WTC11 (cell line): ENCODE data around the gene EHBP1. TPM values are rescaled to one million over a fixed set of nuclear protein-coding genes. Genes with fewer than 3 reads are reported as not detected.

Experiments
- ATAC-seq: fragments of 200-7000 bp; cut with Tn5 transposase; 2 replicates; pipeline ENCODE4 v1.10.0; 2021; ENCODE audit warnings: mild to moderate bottlenecking, moderate library complexity
- CTCF ChIA-PET: fragments of 300-600 bp; sonication (Branson Sonifier 250); formaldehyde crosslinking; loops from one replicate; lab custom pipeline; 2021; ENCODE audit warnings: antibody characterized with exemption; lab: Charles Lee
- POLR2A ChIA-PET: fragments of 350-600 bp; sonication (Branson Sonifier 250); formaldehyde crosslinking; loops from one replicate; lab custom pipeline; 2021; ENCODE audit warnings: antibody characterized with exemption; lab: Charles Lee
- DNase-seq: peaks from one replicate; pipeline ENCODE4 v3.0.0; 2021; ENCODE audit warnings: low spot score
- H3K27ac Mint-ChIP-seq: 2 replicates; pipeline ENCODE4 v1.8.0; 2021; ENCODE audit warnings: mixed read lengths
- H3K27me3 Mint-ChIP-seq: 2 replicates; pipeline ENCODE4 v1.8.0; 2021; ENCODE audit warnings: low read depth, mild to moderate bottlenecking, moderate library complexity, mixed read lengths
- H3K36me3 Mint-ChIP-seq: 2 replicates; pipeline ENCODE4 v1.8.0; 2021; ENCODE audit warnings: mixed read lengths
- H3K4me1 Mint-ChIP-seq: 2 replicates; pipeline ENCODE4 v1.8.0; 2022; ENCODE audit warnings: mixed read lengths
- H3K4me3 Mint-ChIP-seq: 2 replicates; pipeline ENCODE4 v1.8.0; 2021; ENCODE audit warnings: mild to moderate bottlenecking, moderate library complexity, mixed read lengths
- H3K9me3 Mint-ChIP-seq: 2 replicates; pipeline ENCODE4 v1.8.0; 2021; ENCODE audit warnings: mixed read lengths
- FOXK1 ChIP-seq: sonication (generic); formaldehyde crosslinking; IDR thresholded peaks from 2 replicates; pipeline ENCODE4 v1.8.0; 2022; ENCODE audit warnings: mild to moderate bottlenecking, moderate library complexity, missing genetic modification reagents
- GABPB1 ChIP-seq: sonication (generic); formaldehyde crosslinking; IDR thresholded peaks from 2 replicates; pipeline ENCODE4 v1.8.1; 2023; ENCODE audit warnings: mild to moderate bottlenecking, missing genetic modification reagents
- IRF1 ChIP-seq: sonication (generic); formaldehyde crosslinking; IDR thresholded peaks from 2 replicates; pipeline ENCODE4 v1.8.0; 2023; ENCODE audit warnings: missing genetic modification reagents
- PRDM15 ChIP-seq: sonication (generic); formaldehyde crosslinking; IDR thresholded peaks from 2 replicates; pipeline ENCODE4 v1.8.0; 2022; ENCODE audit warnings: missing genetic modification reagents
- SMAD3 ChIP-seq: sonication (generic); formaldehyde crosslinking; IDR thresholded peaks from 2 replicates; pipeline ENCODE4 v1.8.0; 2022; ENCODE audit warnings: missing genetic modification reagents, mild to moderate bottlenecking, borderline replicate concordance
- TCF7 ChIP-seq: sonication (generic); formaldehyde crosslinking; IDR thresholded peaks from 2 replicates; pipeline ENCODE4 v1.8.0; 2022; ENCODE audit warnings: mild to moderate bottlenecking, low read depth, missing genetic modification reagents, moderate library complexity
- ZMAT4 ChIP-seq: fragments of 250-450 bp; sonication (Bioruptor Pico); IDR thresholded peaks from 2 replicates; pipeline ENCODE4 v1.9.0; 2021; ENCODE audit warnings: mild to moderate bottlenecking
- ZNF281 ChIP-seq: sonication (generic); formaldehyde crosslinking; IDR thresholded peaks from 2 replicates; pipeline ENCODE4 v1.8.0; 2023; ENCODE audit warnings: mild to moderate bottlenecking, missing genetic modification reagents
- ZNF423 ChIP-seq: fragments of 250-450 bp; sonication (Bioruptor Pico); IDR thresholded peaks from 2 replicates; pipeline ENCODE4 v2.1.2; 2022; ENCODE audit warnings: mild to moderate bottlenecking, moderate library complexity
- ZNF425 ChIP-seq: fragments of 250-450 bp; sonication (Bioruptor Pico); conservative IDR thresholded peaks from 2 replicates; pipeline ENCODE4 v1.9.0; 2021; ENCODE audit warnings: mild to moderate bottlenecking
- total RNA-seq: library from RNA; stranded (reverse); gene quantifications from 3 replicates; pipeline ENCODE4 v1.2.3, GENCODE V29; 2021
- TF ChIP-seq, protein P1 (sequence below): sonication (generic); formaldehyde crosslinking; IDR thresholded peaks from 2 replicates; pipeline ENCODE4 v1.8.1; 2023; ENCODE audit warnings: mild to moderate bottlenecking, missing genetic modification reagents, borderline replicate concordance
- TF ChIP-seq, protein P2 (sequence below): sonication (generic); formaldehyde crosslinking; IDR thresholded peaks from 2 replicates; pipeline ENCODE4 v1.8.0; 2022; ENCODE audit warnings: mild to moderate bottlenecking, missing genetic modification reagents
- TF ChIP-seq, protein P3 (sequence below): sonication (generic); formaldehyde crosslinking; conservative IDR thresholded peaks from 2 replicates; pipeline ENCODE4 v1.8.1; 2022; ENCODE audit warnings: mild to moderate bottlenecking, missing genetic modification reagents
- TF ChIP-seq, protein P4 (sequence below): sonication (generic); formaldehyde crosslinking; IDR thresholded peaks from 2 replicates; pipeline ENCODE4 v1.8.0; 2023; ENCODE audit warnings: missing genetic modification reagents, mild to moderate bottlenecking, borderline replicate concordance

The EHBP1 gene
- total RNA-seq, 1 experiment from 2014 or later = 36.4 TPM

DNA sequence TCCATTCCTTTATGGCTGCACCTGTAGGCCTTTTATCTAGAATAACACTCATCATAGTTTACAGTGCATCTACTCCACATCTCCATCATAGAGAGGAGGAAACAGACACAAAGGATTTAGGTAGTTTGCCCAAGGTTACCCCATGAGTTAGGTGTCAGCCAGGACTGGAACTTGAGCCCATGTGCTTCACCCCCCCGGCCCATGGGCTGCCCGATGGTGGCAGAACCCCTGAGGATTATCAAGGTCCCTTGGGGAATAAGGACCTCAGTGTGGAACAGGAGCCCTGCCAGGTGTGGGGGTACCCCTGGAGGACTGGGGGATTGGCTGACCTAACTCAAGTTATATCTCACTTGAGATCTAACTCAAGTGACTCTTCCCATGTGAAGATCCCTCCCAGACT, 198.8 kb downstream of the EHBP1 start:
- Mint-ChIP-seq H3K27ac (no peak overlapping the region), H3K9me3 (no peaks in the 10 kb centered on the region), H3K36me3 (no peaks in the 10 kb centered on the region)
- ATAC-seq = no peak
- TF ChIP-seq FOXK1 (no peak), TCF7 (CRISPR knock-in tag) (no peak), ZNF425 (CRISPR knock-in tag) (no peak), IRF1 (no peak), PRDM15 (CRISPR knock-in tag) (no peak), GABPB1 (CRISPR knock-in tag) (no peak), SMAD3 (CRISPR knock-in tag) (no peak), ZMAT4 (CRISPR knock-in tag) (no peak), ZNF423 (CRISPR knock-in tag) (no peak)
- TF ChIP-seq, protein P1, sequence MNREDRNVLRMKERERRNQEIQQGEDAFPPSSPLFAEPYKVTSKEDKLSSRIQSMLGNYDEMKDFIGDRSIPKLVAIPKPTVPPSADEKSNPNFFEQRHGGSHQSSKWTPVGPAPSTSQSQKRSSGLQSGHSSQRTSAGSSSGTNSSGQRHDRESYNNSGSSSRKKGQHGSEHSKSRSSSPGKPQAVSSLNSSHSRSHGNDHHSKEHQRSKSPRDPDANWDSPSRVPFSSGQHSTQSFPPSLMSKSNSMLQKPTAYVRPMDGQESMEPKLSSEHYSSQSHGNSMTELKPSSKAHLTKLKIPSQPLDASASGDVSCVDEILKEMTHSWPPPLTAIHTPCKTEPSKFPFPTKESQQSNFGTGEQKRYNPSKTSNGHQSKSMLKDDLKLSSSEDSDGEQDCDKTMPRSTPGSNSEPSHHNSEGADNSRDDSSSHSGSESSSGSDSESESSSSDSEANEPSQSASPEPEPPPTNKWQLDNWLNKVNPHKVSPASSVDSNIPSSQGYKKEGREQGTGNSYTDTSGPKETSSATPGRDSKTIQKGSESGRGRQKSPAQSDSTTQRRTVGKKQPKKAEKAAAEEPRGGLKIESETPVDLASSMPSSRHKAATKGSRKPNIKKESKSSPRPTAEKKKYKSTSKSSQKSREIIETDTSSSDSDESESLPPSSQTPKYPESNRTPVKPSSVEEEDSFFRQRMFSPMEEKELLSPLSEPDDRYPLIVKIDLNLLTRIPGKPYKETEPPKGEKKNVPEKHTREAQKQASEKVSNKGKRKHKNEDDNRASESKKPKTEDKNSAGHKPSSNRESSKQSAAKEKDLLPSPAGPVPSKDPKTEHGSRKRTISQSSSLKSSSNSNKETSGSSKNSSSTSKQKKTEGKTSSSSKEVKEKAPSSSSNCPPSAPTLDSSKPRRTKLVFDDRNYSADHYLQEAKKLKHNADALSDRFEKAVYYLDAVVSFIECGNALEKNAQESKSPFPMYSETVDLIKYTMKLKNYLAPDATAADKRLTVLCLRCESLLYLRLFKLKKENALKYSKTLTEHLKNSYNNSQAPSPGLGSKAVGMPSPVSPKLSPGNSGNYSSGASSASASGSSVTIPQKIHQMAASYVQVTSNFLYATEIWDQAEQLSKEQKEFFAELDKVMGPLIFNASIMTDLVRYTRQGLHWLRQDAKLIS (CRISPR knock-in tag) = no peak
- TF ChIP-seq, protein P2, sequence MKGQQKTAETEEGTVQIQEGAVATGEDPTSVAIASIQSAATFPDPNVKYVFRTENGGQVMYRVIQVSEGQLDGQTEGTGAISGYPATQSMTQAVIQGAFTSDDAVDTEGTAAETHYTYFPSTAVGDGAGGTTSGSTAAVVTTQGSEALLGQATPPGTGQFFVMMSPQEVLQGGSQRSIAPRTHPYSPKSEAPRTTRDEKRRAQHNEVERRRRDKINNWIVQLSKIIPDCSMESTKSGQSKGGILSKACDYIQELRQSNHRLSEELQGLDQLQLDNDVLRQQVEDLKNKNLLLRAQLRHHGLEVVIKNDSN = no peak
- TF ChIP-seq, protein P3, sequence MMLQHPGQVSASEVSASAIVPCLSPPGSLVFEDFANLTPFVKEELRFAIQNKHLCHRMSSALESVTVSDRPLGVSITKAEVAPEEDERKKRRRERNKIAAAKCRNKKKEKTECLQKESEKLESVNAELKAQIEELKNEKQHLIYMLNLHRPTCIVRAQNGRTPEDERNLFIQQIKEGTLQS (CRISPR knock-in tag) = no peak
- TF ChIP-seq, all 79 proteins: peak for 0
- Mint-ChIP-seq H3K4me3 (no peak overlapping the region), H3K27me3 (no peaks in the 10 kb centered on the region), H3K4me1 (no peaks in the 10 kb centered on the region)
- POLR2A ChIA-PET = no interaction called here
- no peak for DNase-seq
- CTCF ChIA-PET = no interaction called here

DNA sequence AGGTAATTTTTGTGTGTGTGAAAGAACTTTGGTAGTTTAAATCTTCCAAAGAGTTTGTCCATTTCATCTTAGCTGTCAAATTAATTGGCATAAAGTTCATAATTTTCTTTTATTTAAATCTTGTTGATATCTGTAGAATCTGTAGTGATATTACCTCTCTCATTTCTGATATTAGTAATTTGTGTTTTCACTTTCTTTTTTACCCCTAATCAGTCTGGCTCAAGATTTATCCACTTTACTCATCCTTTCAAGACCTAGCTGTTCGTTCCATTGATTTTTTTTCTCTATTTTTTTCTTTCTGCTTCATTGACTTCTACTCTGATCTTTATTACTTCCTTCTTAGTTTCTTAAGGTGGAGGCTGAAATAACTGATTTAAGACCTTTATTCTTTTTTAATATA, 202.6 kb downstream of the EHBP1 start:
- no peaks in the 10 kb centered on the region for H3K4me1 Mint-ChIP-seq
- H3K36me3 Mint-ChIP-seq = no peaks in the 10 kb centered on the region
- H3K27me3 Mint-ChIP-seq = no peaks in the 10 kb centered on the region
- H3K27ac Mint-ChIP-seq = no peak overlapping the region
- no peak for ATAC-seq
- no peak for DNase-seq
- ChIA-PET CTCF (no interaction called here), POLR2A (interaction anchor here (0.6 kb wide), 1 partner anchor 123 kb away, joined by 8 read pairs; no protein-coding TSS in a partner anchor)
- H3K9me3 Mint-ChIP-seq = no peaks in the 10 kb centered on the region
- no peak overlapping the region for H3K4me3 Mint-ChIP-seq
- TF ChIP-seq ZNF281 (CRISPR knock-in tag) = no peak
- TF ChIP-seq, protein P4, sequence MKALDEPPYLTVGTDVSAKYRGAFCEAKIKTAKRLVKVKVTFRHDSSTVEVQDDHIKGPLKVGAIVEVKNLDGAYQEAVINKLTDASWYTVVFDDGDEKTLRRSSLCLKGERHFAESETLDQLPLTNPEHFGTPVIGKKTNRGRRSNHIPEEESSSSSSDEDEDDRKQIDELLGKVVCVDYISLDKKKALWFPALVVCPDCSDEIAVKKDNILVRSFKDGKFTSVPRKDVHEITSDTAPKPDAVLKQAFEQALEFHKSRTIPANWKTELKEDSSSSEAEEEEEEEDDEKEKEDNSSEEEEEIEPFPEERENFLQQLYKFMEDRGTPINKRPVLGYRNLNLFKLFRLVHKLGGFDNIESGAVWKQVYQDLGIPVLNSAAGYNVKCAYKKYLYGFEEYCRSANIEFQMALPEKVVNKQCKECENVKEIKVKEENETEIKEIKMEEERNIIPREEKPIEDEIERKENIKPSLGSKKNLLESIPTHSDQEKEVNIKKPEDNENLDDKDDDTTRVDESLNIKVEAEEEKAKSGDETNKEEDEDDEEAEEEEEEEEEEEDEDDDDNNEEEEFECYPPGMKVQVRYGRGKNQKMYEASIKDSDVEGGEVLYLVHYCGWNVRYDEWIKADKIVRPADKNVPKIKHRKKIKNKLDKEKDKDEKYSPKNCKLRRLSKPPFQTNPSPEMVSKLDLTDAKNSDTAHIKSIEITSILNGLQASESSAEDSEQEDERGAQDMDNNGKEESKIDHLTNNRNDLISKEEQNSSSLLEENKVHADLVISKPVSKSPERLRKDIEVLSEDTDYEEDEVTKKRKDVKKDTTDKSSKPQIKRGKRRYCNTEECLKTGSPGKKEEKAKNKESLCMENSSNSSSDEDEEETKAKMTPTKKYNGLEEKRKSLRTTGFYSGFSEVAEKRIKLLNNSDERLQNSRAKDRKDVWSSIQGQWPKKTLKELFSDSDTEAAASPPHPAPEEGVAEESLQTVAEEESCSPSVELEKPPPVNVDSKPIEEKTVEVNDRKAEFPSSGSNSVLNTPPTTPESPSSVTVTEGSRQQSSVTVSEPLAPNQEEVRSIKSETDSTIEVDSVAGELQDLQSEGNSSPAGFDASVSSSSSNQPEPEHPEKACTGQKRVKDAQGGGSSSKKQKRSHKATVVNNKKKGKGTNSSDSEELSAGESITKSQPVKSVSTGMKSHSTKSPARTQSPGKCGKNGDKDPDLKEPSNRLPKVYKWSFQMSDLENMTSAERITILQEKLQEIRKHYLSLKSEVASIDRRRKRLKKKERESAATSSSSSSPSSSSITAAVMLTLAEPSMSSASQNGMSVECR (CRISPR knock-in tag) = no peak
